Amniotic epithelial cell (primary cell): Measurements from ENCODE around the gene RXRA.

Experiments
- DNase-seq: peaks from one replicate; pipeline ENCODE4 v3.0.0-alpha.2; 2010; ENCODE audit warnings: low read depth

RXRA gene

GRCh38 chr9:134338394-134339182, 12.3 kb downstream of the RXRA start:
- DNase-seq, result no peak

- DNase-seq, result no peak
Observed at GRCh38 chr9:134339183-134339806, 13.0 kb downstream of the RXRA start.

- DNase-seq, result no peak
Observed at GRCh38 chr9:134340475-134341160, 14.4 kb downstream of the RXRA start.

GRCh38 chr9:134341306-134341705, 15.1 kb downstream of the RXRA start:
- no peak for DNase-seq

- DNase-seq, result no peak
Observed at GRCh38 chr9:134341929-134342745, 15.9 kb downstream of the RXRA start.

GRCh38 chr9:134342746-134343115, 16.5 kb downstream of the RXRA start:
- DNase-seq, result no peak

- DNase-seq, result no peak
Observed at GRCh38 chr9:134343637-134344036, 17.4 kb downstream of the RXRA start.

- no peak for DNase-seq
Observed at GRCh38 chr9:134344068-134344799, 18.0 kb downstream of the RXRA start.

- no peak for DNase-seq
Observed at GRCh38 chr9:134344800-134345310, 18.6 kb downstream of the RXRA start.

- no peak for DNase-seq
Observed at GRCh38 chr9:134345737-134346136, 19.5 kb downstream of the RXRA start.

GRCh38 chr9:134346151-134346550, 19.9 kb downstream of the RXRA start:
- no peak for DNase-seq

GRCh38 chr9:134346840-134347583, 20.8 kb downstream of the RXRA start:
- no peak for DNase-seq

GRCh38 chr9:134347996-134348395, 21.7 kb downstream of the RXRA start:
- no peak for DNase-seq

GRCh38 chr9:134348404-134349155, 22.3 kb downstream of the RXRA start:
- no peak for DNase-seq

GRCh38 chr9:134349936-134350335, 23.7 kb downstream of the RXRA start:
- no peak for DNase-seq

GRCh38 chr9:134350416-134350994, 24.2 kb downstream of the RXRA start:
- DNase-seq, result peak; percentile 21

- no peak for DNase-seq
Observed at GRCh38 chr9:134351606-134352176, 25.4 kb downstream of the RXRA start.

GRCh38 chr9:134352247-134352933, 26.1 kb downstream of the RXRA start:
- DNase-seq, result no peak

GRCh38 chr9:134353539-134353938, 27.3 kb downstream of the RXRA start:
- no peak for DNase-seq
